IPS-NIHi7 (cell line): Measurements from ENCODE around the gene TEX52.
"Not testable (repeated sequence)": the region's sequence is repeated elsewhere in the genome, so short reads cannot be mapped to it uniquely, and the experiment has no call there.

Experiments used
- DNase-seq: peaks from one replicate; pipeline ENCODE4 v3.0.0; 2012; ENCODE audit warnings: mixed read lengths; ENCODE audit errors: extremely low spot score

The TEX52 gene

GRCh38 chr12:2857021-2857431, at the start of gene TEX52:
TEX52 (minus strand) TSS chr12:2857039; CDS start chr12:2857026, 13 bp downstream.
- DNase-seq, result peak; percentile 69

- no peak for DNase-seq
Measured at GRCh38 chr12:2904260-2904659, 47.4 kb upstream of the TEX52 start.

DNA sequence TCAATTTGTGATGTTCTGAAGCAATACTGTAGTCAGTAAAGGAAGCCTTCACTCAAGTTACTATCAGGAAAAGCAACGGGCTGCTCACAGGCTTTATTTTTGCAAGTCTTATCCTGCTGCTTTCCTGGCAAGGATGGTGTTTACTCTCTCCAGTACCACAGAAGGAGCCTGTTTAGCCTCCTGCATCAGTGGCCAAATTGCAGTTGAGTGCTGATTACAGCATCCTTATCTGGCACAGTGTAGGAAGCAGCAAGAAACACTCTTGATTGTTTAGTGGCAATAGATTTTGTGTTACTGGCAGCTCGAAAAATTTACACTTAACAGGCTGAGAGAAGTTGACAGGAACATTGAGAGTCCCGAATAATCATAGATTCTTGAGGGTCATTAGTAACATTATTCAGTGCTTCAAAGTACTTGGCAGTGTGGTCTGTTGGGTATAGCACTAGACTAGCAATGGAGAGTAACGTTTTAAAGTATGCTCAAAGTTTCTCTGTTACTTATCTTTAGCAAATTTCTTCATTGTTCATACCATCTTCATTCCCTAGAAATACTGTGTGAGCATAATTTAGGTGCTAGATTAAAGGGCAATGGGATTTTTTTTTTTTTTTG, 45.5 kb upstream of the TEX52 start:
- no peak for DNase-seq

DNA sequence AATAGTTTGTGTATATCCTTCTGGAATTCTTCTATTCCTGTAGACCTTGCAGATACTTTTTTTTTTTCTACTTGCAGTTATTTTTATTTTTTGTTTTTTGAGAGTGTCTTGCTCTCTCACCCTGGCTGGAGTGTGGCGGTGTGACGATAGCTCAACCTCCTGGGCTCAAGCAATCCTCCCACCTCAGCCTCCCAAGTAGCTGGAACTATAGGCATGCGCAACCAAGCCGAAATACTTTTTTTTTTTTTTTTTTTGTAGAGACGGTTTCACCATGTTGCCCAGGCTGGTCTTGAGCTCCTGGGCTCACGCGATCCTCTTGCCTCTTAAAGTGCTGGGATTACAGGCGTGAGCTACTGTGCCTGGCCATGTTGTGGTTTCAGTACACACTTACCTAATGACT, 43.8 kb upstream of the TEX52 start:
- DNase-seq, result no peak

DNA sequence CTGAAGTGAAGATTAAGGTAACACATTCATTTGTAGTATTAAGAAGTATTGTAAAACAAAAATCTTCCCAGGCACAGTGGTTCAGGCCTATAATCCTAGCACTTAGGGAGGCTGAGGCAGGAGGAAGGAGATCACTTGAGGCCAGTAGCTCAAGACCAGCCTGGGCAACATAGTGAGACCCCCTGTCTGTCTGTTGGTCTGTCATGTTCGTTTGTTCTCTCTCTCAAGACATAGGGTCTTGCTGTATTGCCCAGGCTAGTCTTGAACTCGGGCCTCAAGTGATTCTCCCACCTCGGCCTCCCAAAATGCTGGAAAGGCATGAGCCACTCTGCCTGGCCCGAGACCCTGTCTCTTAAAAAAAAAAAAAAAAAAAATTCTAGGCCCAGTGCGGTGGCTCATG, 40.6 kb upstream of the TEX52 start:
- no peak for DNase-seq

- DNase-seq, result no peak
Measured at GRCh38 chr12:2895511-2895910, 38.7 kb upstream of the TEX52 start.

GRCh38 chr12:2895051-2895451, 38.2 kb upstream of the TEX52 start:
- no peak for DNase-seq

- DNase-seq, result no peak
Measured at GRCh38 chr12:2893007-2893406, 36.2 kb upstream of the TEX52 start.

DNA sequence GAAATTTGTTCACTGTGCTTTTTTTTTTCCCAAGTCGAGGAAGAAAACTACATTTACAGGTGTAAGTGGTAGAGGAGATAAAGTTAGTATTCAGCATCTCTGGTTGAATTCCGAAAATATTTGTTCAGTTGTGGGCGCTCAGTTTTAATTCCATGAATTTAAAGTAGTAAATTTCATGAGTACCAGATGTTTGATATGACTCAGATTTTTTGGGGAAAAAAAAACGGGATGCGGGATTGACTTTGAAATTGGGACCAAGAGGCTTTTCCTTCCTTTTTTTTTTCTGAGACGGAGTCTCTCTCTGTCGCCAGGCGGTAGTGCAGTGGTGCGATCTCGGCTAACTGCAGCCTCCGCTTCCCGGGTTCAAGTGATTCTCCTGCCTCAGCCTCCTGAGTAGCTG, 35.4 kb upstream of the TEX52 start:
- DNase-seq, result no peak

GRCh38 chr12:2891240-2892053, 34.6 kb upstream of the TEX52 start:
- DNase-seq, result peak; percentile 41

GRCh38 chr12:2890388-2891239, 33.8 kb upstream of the TEX52 start, which contains the start of gene TULP3:
TULP3 (plus strand) TSS chr12:2890891; CDS start chr12:2890948, 57 bp downstream.
- peak; percentile 97 for DNase-seq

GRCh38 chr12:2890001-2890387, 33.2 kb upstream of the TEX52 start:
- no peak for DNase-seq

DNA sequence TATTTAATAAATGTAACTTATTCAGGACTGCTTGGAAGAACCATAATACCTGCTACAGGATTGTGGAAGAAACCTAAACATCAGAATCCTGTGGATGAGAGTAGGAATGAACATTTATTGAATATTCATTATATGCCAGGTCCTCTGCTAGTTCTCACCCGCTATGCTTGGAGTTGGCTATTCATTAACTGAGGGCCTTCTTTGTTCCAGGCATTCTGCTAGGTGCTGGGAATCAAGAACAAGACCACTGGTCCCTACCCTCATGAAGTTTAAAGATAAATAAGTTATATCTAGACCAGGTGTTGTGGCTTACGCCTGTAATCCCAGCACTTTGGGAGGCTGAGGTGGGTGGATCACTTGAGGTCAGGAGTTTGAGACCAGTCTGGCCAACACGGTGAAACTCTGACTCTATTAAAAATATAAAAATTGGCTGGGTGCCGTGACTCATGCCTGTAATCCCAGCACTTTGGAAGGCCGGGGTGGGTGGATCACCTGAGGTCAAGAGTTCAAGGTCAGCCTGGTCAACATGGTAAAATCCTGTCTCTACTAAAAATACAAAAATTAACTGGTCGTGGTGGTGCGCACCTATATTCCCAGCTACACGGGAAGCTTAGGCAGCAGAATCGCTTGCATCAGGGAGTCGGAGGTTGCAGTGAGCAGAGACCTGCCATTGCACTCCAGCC, 30.1 kb upstream of the TEX52 start:
- no peak for DNase-seq

DNA sequence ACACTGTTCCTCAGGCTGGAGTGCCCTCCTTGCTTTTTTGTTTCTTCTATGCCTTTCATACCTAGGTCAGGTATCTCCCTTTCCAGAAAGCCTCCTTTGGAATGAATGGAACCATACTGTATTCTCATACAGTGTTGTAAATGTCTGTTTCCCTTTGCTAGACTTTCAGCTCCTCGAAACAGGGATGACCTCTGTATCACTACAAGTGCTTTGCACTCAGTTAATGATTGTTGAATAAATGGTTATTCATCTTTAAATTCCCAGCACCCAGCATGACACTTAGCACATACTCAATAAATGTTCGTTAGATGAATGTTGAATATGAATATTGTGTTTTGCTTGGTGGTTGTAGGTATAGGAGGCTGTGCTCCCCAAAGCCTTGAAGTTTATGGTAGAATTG, 28.0 kb upstream of the TEX52 start:
- no peak for DNase-seq

GRCh38 chr12:2879853-2880252, 23.0 kb upstream of the TEX52 start:
- DNase-seq, result no peak

- DNase-seq, result no peak
Measured at GRCh38 chr12:2877953-2878732, 21.3 kb upstream of the TEX52 start.

GRCh38 chr12:2877047-2877952, 20.5 kb upstream of the TEX52 start, which contains the start of the genes FOXM1 and RHNO1:
FOXM1 (minus strand) TSS chr12:2877174; CDS start chr12:2874478, 2,696 bp downstream.
RHNO1 (plus strand) TSS chr12:2877223; CDS start chr12:2885367, 8,144 bp downstream.
- peak; percentile 95 for DNase-seq

- DNase-seq, result peak; percentile 51
Measured at GRCh38 chr12:2876431-2877046, 19.7 kb upstream of the TEX52 start.

DNA sequence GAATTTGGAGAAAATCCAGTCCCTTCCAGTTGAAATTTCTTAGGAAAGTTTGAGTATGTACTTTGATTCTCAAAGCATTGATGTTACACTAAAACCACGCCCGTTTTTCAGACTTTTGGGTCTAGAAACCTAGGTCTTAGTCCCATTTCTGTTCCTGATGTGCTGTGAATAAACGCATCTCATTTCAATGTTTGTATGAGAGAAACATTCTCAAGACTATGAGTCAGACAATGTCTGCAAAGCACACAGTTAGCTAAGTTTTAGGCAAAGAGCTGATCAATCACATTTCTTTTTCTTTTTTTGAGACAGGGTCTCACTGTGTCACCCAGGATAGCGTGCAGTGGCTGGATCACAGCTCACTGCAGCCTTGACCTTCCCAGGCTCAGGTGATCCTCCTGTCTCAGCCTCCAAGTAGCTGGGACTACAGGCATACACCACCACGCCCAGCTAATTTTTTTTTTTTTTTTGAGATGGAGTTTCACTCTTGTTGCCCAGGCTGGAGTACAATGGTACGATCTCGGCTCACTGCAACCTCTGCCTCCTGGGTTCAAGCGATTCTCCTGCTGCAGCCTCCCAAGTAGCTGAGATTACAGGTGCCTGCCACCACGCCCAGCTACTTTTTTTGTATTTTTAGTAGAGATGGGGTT, 12.3 kb upstream of the TEX52 start:
- DNase-seq, result not testable (repeated sequence)
